ENCODE data around the gene ALX4. TPM values are rescaled to one million over a fixed set of nuclear protein-coding genes. Genes with fewer than 3 reads are reported as not detected.

The ALX4 gene
- polyA plus RNA-seq, 3 donors: not detected

DNA sequence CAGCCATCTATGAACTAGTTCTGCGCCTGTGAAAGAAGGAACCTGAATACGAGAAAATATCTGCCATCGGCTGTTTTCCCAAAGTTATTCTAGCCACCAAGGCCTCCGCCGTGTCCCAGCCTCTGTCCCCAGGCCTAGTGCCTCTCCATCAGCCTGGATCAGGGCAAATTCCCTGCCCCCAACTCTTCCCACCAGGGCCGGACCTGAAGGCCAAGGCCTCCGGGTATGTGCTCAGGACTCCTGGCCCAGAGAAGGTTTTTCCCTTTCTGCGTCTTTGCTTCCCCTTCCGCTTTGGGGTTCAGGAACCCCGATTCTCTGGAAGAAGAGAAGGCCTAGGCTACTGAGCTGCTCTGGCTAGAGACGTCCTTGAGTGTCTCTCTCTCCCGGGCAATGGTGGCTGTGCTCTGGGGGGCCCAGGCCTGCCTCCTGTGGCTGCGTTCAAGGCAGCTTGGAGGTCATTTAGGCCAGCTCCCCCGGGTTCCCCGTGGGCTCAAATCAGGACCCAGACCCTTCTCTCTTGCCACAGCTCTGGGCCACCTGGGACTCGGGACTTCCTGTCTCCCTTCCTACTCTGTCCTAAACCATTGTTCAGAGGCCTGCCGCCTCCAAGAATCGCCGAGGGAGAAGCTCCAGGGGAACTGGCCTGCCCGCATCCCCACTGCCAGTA is 1.6 kb downstream of the ALX4 start:
- peaks cover 80 to 98% of the 10 kb centered on the region in 2 donors for H3K27me3 ChIP-seq (ENCODE audit: control insufficient read depth in 2 of 2, insufficient read depth in 2 of 2, low read length in 2 of 2)
- H3K27ac ChIP-seq (ENCODE audit: low read depth in 1 of 2, low read length in 2 of 2): no peak overlapping the region
- H2AFZ ChIP-seq (ENCODE audit: insufficient read depth, low read depth, low read length, poor library complexity, severe bottlenecking): no peak overlapping the region
- H3K4me3 ChIP-seq (replicated peaks in 1 of 3; ENCODE audit: low read depth in 2 of 3, low read length in 3 of 3): no peak overlapping the region
- no peaks in the 10 kb centered on the region for H4K20me1 ChIP-seq (ENCODE audit: insufficient read depth, low read length)
- TF ChIP-seq, protein P1, sequence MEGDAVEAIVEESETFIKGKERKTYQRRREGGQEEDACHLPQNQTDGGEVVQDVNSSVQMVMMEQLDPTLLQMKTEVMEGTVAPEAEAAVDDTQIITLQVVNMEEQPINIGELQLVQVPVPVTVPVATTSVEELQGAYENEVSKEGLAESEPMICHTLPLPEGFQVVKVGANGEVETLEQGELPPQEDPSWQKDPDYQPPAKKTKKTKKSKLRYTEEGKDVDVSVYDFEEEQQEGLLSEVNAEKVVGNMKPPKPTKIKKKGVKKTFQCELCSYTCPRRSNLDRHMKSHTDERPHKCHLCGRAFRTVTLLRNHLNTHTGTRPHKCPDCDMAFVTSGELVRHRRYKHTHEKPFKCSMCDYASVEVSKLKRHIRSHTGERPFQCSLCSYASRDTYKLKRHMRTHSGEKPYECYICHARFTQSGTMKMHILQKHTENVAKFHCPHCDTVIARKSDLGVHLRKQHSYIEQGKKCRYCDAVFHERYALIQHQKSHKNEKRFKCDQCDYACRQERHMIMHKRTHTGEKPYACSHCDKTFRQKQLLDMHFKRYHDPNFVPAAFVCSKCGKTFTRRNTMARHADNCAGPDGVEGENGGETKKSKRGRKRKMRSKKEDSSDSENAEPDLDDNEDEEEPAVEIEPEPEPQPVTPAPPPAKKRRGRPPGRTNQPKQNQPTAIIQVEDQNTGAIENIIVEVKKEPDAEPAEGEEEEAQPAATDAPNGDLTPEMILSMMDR (IDR thresholded peaks at IDR 0.05): no peak
- H3K4me3 Mint-ChIP-seq: peak overlapping the region in 1 of 2 donors; percentile 80
- 51% methylated on average over 16 of the region's 20 CpGs for WGBS (ENCODE audit: insufficient coverage)
- no peak overlapping the region for H3K4me2 ChIP-seq (replicated peaks; ENCODE audit: extremely low read depth, low read length, poor library complexity, severe bottlenecking)
- H3K36me3 ChIP-seq (replicated peaks in 1 of 2; ENCODE audit: control insufficient read depth in 1 of 2, insufficient read depth in 2 of 2, low read length in 2 of 2): no peaks in the 10 kb centered on the region
- peaks cover 0 to 45% of the 10 kb centered on the region in 2 donors for H3K9me3 ChIP-seq (replicated peaks in 1 of 2; ENCODE audit: control insufficient read depth in 1 of 2, insufficient read depth in 1 of 2, low read length in 2 of 2)
- peaks cover 0 to 26% (median 12%) of the 10 kb centered on the region in 7 donors for H3K9me3 Mint-ChIP-seq
- H3K9ac ChIP-seq (ENCODE audit: insufficient read depth, low read length, poor library complexity, severe bottlenecking): no peak overlapping the region
- no peak overlapping the region for H3K27ac Mint-ChIP-seq
- no peaks in the 10 kb centered on the region for H3K79me2 ChIP-seq (ENCODE audit: insufficient read depth, low read length)
- intact Hi-C loops (cut with micrococcal nuclease): no loop called here
- H3K36me3 Mint-ChIP-seq: peaks cover 0 to 5% of the 10 kb centered on the region in 2 donors
- no peak for DNase-seq
- peaks cover 9 to 19% of the 10 kb centered on the region in 2 donors for H3K4me1 ChIP-seq (ENCODE audit: control insufficient read depth in 1 of 2, insufficient read depth in 2 of 2, low read length in 2 of 2)
- H3K4me1 Mint-ChIP-seq: peaks cover 27% of the 10 kb centered on the region
- peaks cover 92 to 99% (median 98%) of the 10 kb centered on the region in 3 donors for H3K27me3 Mint-ChIP-seq (ENCODE audit: low read depth in 3 of 3)

DNA sequence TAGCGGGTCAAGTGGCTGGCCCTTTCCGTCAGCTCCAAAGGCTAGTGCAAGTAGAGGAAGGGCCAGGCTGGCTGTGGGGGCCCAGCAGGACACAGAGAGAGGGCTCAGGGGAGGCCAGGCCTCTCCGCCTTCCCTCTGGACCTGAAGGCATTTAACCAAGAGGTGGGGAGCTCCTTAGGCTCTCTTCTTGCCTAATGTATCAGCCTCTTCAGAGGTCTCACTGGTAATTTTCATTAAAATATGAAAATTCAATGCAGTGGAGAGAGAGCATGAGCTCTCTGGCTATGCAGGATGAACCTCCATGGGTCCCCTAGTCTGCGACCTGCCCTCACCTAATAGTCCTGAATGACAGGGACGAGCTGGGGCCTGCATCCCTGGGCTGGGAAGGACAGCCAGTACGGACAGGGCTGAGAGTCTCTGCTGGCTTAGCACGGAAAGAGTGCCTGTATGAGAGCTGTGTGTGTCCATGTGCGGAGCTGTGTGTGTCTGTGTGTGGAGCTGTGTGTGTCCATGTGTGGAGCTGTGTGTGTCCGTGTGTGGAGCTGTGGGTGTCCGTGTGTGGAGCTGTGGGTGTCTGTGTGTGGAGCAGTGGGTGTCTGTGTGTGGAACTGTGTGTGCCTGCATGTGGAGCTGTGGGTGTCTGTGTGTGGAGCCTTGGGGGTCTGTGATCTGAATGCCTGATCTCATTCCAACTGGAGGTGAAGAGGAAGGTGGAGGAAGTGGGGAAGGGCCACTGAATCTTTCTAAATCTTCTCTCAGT is 2.4 kb downstream of the ALX4 start:
- H3K4me1 ChIP-seq (ENCODE audit: control insufficient read depth in 1 of 2, insufficient read depth in 2 of 2, low read length in 2 of 2): peaks cover 9 to 19% of the 10 kb centered on the region in 2 donors
- H3K9ac ChIP-seq (ENCODE audit: insufficient read depth, low read length, poor library complexity, severe bottlenecking): no peak overlapping the region
- TF ChIP-seq, protein P1 (IDR thresholded peaks at IDR 0.05): no peak
- 93% methylated on average over 9 of the region's 10 CpGs for WGBS (ENCODE audit: insufficient coverage)
- Mint-ChIP-seq H3K27me3 (ENCODE audit: low read depth in 3 of 3) (peaks cover 93 to 100% (median 98%) of the 10 kb centered on the region in 3 donors), H3K4me3 (peak overlapping the region in 1 of 2 donors; percentile 80), H3K4me1 (peaks cover 27% of the 10 kb centered on the region), H3K9me3 (peaks cover 0 to 29% (median 13%) of the 10 kb centered on the region in 7 donors), H3K36me3 (peaks cover 0 to 5% of the 10 kb centered on the region in 2 donors), H3K27ac (no peak overlapping the region)
- H3K27ac ChIP-seq (ENCODE audit: low read depth in 1 of 2, low read length in 2 of 2): no peak overlapping the region
- H3K4me2 ChIP-seq (replicated peaks; ENCODE audit: extremely low read depth, low read length, poor library complexity, severe bottlenecking): no peak overlapping the region
- no peak overlapping the region for H3K4me3 ChIP-seq (replicated peaks in 1 of 3; ENCODE audit: low read depth in 2 of 3, low read length in 3 of 3)
- intact Hi-C loops (cut with micrococcal nuclease): no loop called here
- no peaks in the 10 kb centered on the region for H3K36me3 ChIP-seq (replicated peaks in 1 of 2; ENCODE audit: control insufficient read depth in 1 of 2, insufficient read depth in 2 of 2, low read length in 2 of 2)
- no peak overlapping the region for H2AFZ ChIP-seq (ENCODE audit: insufficient read depth, low read depth, low read length, poor library complexity, severe bottlenecking)
- H3K79me2 ChIP-seq (ENCODE audit: insufficient read depth, low read length): no peaks in the 10 kb centered on the region
- no peak for DNase-seq
- no peaks in the 10 kb centered on the region for H4K20me1 ChIP-seq (ENCODE audit: insufficient read depth, low read length)
- H3K9me3 ChIP-seq (replicated peaks in 1 of 2; ENCODE audit: control insufficient read depth in 1 of 2, insufficient read depth in 1 of 2, low read length in 2 of 2): peaks cover 0 to 51% of the 10 kb centered on the region in 2 donors
- peaks cover 82 to 98% of the 10 kb centered on the region in 2 donors for H3K27me3 ChIP-seq (ENCODE audit: control insufficient read depth in 2 of 2, insufficient read depth in 2 of 2, low read length in 2 of 2)

Measured in CD14-positive monocyte (primary cell).